Nephron progenitor cell (in vitro differentiated cells): ENCODE measurements around the gene HGS.

Experiments
- DNase-seq: peaks from one replicate; pipeline ENCODE4 v3.0.0; 2021
- H3K27ac Mint-ChIP-seq: 2 replicates; pipeline ENCODE4 v1.8.0; 2021; ENCODE audit warnings: mild to moderate bottlenecking, moderate library complexity, mixed read lengths
- H3K27me3 Mint-ChIP-seq: 2 replicates; pipeline ENCODE4 v1.8.0; 2021; ENCODE audit warnings: mild to moderate bottlenecking, low read depth, mixed read lengths; ENCODE audit not compliant: poor library complexity
- H3K36me3 Mint-ChIP-seq: 2 replicates; pipeline ENCODE4 v1.8.0; 2021; ENCODE audit warnings: low read depth, mixed read lengths
- H3K4me1 Mint-ChIP-seq: 2 replicates; pipeline ENCODE4 v1.8.0; 2021; ENCODE audit warnings: mixed read lengths
- H3K4me3 Mint-ChIP-seq: 2 replicates; pipeline ENCODE4 v1.8.0; 2021; ENCODE audit warnings: mild to moderate bottlenecking, moderate library complexity, mixed read lengths
- H3K9me3 Mint-ChIP-seq: 2 replicates; pipeline ENCODE4 v1.8.0; 2021; ENCODE audit warnings: mild to moderate bottlenecking, moderate library complexity, mixed read lengths
- TF ChIP-seq, protein P1 (sequence below): fragments of 200-600 bp; sonication (generic); IDR thresholded peaks from 2 replicates; pipeline ENCODE4 v1.5.0; 2021; ENCODE audit warnings: antibody characterized with exemption

HGS gene

DNA sequence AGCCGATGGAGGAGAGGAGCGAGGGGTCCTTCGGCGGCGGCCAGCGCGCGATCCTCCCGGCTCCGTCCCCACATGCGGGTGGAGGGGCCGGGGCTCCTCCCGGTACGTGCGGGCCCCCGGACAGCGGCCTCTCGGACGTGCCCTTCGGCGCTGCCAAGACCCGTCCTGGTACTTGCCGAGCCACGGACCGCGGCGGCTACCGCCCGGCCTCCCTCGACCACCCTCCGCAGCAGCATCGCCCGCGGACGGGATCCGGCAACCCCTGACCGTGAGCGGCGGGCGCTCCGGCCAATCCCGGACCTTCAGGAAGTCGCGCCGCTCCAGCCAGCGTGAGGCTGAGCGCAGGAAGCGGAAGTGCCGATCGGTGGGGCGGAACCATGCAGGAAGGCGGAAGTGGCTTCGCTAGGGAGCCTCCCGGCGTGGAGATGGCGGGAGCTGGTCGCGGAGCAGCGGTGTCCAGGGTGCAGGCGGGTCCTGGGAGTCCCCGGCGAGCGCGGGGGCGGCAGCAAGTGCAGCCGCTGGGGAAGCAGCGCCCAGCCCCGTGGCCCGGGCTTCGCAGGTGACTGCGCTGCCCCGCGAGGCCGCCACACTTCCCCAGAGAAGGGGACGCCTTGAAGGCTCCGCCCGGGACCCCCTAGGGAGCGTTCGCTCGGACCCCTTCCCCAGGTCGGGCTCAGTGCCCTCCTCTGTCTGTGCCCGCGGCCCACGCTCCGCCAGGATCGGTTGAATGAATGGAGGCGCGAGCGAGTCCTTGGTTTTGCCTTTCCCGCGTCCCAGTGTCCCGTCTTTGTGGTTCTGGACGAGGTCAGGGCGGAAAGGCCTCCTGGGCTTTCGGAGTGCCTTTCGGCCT, 17.2 kb upstream of the HGS start, which contains the start of the genes CCDC137 and OXLD1:
CCDC137 (plus strand) TSS at position 396 of the 850 bp plus-strand sequence; CDS start at position 426, 30 bp downstream.
OXLD1 (minus strand) TSS at position 264 of the 850 bp plus-strand sequence; CDS start at position 236, 28 bp downstream.
- Mint-ChIP-seq H3K4me1 (peaks cover 36% of the 10 kb centered on the region), H3K4me3 (peak within 1 kb of the TSS; percentile 95)

DNA sequence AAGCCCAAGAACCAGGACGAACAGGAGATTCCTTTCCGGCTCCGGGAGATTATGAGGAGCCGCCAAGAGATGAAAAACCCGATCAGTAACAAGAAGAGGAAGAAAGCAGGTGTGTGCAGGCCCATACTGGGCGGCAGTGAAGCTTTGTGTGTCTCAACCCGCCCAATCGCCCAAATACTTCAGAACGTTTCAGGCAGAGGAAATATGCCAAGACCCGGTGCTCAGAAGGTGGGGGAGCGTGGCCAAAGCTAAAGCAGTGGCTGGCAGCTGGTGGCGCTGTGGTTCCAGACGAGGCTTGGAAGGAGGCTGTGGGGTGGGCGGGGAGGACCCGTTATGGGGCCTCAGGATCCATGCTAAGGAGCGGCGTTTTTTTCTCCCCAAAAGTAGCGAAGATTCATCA, 16.1 kb upstream of the HGS start:
- peaks cover 52% of the 10 kb centered on the region for H3K36me3 Mint-ChIP-seq
- H3K4me3 Mint-ChIP-seq = peak overlapping the region; percentile 95
- no peak for DNase-seq
- TF ChIP-seq, protein P1, sequence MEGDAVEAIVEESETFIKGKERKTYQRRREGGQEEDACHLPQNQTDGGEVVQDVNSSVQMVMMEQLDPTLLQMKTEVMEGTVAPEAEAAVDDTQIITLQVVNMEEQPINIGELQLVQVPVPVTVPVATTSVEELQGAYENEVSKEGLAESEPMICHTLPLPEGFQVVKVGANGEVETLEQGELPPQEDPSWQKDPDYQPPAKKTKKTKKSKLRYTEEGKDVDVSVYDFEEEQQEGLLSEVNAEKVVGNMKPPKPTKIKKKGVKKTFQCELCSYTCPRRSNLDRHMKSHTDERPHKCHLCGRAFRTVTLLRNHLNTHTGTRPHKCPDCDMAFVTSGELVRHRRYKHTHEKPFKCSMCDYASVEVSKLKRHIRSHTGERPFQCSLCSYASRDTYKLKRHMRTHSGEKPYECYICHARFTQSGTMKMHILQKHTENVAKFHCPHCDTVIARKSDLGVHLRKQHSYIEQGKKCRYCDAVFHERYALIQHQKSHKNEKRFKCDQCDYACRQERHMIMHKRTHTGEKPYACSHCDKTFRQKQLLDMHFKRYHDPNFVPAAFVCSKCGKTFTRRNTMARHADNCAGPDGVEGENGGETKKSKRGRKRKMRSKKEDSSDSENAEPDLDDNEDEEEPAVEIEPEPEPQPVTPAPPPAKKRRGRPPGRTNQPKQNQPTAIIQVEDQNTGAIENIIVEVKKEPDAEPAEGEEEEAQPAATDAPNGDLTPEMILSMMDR = no peak
- H3K4me1 Mint-ChIP-seq = peaks cover 36% of the 10 kb centered on the region
- peak overlapping the region; percentile 83 for H3K27ac Mint-ChIP-seq
- H3K27me3 Mint-ChIP-seq = no peaks in the 10 kb centered on the region
- no peaks in the 10 kb centered on the region for H3K9me3 Mint-ChIP-seq

More for the DNA sequence above, 17.2 kb upstream of the HGS start, which contains the start of the genes CCDC137 and OXLD1:
- DNase-seq = peak; percentile 96
- H3K9me3 Mint-ChIP-seq = no peaks in the 10 kb centered on the region
- no peaks in the 10 kb centered on the region for H3K27me3 Mint-ChIP-seq
- TF ChIP-seq, protein P1 = no peak
- H3K36me3 Mint-ChIP-seq = peaks cover 40% of the 10 kb centered on the region
- peak within 1 kb of the TSS; percentile 78 for H3K27ac Mint-ChIP-seq

DNA sequence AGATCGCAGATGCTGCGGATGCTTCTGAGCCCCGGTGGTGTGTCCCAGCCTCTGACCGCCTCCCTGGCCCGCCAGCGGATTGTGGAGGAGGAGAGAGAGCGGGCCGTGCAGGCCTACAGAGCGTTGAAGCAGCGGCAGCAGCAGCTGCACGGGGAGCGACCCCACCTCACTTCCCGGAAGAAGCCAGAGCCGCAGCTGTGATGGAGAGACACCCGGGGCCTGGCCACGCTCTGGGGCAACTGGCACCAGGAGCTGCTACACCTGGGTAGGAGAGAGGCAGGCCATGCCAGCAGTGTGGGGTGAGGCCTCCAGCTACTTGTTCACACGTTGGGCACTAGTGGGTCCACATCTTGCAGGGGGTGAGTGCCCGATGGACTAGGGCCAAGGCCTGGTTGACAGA, 11.3 kb upstream of the HGS start:
- no peak for DNase-seq
- H3K4me1 Mint-ChIP-seq = peaks cover 16% of the 10 kb centered on the region
- peaks cover 64% of the 10 kb centered on the region for H3K36me3 Mint-ChIP-seq
- H3K27ac Mint-ChIP-seq = no peak overlapping the region
- H3K9me3 Mint-ChIP-seq = peaks cover 5% of the 10 kb centered on the region
- TF ChIP-seq, protein P1 = no peak
- no peak overlapping the region for H3K4me3 Mint-ChIP-seq
- H3K27me3 Mint-ChIP-seq = peaks cover 3% of the 10 kb centered on the region

DNA sequence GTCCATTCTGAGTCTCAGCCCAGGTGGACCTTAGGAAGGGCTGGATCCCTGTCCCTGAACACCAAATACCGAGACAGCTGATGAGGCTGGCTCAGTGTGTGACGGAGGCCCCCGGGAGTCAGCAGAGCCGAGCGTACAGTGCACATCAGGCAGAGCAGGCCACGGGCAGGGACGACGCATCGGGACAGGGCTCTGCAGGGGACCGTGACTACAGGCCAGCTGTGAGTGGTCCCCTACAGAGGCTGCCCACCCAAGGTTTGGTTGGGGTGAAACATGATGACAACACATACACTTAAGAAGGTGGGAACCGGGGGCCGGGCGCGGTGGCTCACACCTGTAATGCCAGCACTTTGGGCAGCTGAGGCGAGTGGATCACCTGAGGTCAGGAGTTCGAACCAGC, 10.9 kb upstream of the HGS start:
- Mint-ChIP-seq H3K27me3 (peaks cover 3% of the 10 kb centered on the region), H3K27ac (no peak overlapping the region), H3K36me3 (peaks cover 59% of the 10 kb centered on the region), H3K4me1 (peaks cover 12% of the 10 kb centered on the region), H3K9me3 (peaks cover 5% of the 10 kb centered on the region), H3K4me3 (no peak overlapping the region)
- no peak for DNase-seq
- TF ChIP-seq, protein P1 = no peak

DNA sequence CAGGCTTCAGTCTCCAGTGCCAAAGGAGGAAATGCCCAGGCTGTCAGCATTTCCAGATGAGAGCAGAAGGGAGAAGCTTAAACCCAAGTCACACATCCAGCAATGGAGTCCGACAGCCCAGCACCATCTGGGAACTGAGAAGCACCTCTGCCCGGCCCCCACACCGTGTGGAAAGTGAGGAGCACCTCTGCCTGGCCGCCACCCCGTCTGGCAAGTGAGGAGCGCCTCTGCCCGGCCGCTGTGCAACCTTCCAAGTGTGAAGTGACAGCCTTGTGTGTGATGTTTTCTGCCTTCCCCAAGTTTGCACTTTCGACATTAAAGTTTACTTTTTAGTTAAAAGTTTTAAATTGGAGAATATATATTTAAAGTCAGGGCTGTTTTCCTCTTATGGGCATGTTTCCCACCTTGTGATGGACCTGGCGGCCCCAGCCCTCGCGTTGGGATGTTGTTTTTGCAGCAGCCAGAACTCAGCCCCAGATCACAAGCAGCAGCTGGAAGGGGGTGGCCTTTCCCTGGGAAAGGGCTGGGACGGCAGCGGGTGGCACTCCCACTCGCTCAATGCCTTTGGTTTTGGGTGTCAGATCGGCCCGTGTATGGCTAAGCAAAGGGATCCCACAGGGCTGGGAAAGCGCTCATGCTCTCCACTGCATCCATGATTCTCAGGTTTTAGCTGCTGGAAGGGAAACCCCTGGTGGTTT, 10.1 kb upstream of the HGS start:
- Mint-ChIP-seq H3K27ac (peak overlapping the region; percentile 45), H3K36me3 (peaks cover 53% of the 10 kb centered on the region), H3K9me3 (peaks cover 5% of the 10 kb centered on the region), H3K4me3 (no peak overlapping the region), H3K27me3 (peaks cover 3% of the 10 kb centered on the region), H3K4me1 (peaks cover 6% of the 10 kb centered on the region)
- TF ChIP-seq, protein P1 = no peak
- DNase-seq = no peak
